HepG2 (cell line): Measurements from ENCODE around the gene FASTKD1. TPM values are rescaled to one million over a fixed set of nuclear protein-coding genes. Genes with fewer than 3 reads are reported as not detected.

Source experiments
- PAXIP1 ChIP-seq: sonication (generic); formaldehyde crosslinking; conservative IDR thresholded peaks from 2 replicates; pipeline ENCODE4 v1.4.0; 2020; ENCODE audit warnings: mild to moderate bottlenecking, missing genetic modification reagents, moderate library complexity
- PRDM15 ChIP-seq: sonication (generic); formaldehyde crosslinking; IDR thresholded peaks from 2 replicates; pipeline ENCODE4 v1.4.0; 2020; ENCODE audit warnings: missing genetic modification reagents
- SP4 ChIP-seq: sonication (generic); formaldehyde crosslinking; IDR thresholded peaks from 2 replicates; pipeline ENCODE4 v1.8.1; 2023; ENCODE audit warnings: mild to moderate bottlenecking, missing genetic modification reagents
- STAT6 ChIP-seq: sonication (generic); formaldehyde crosslinking; IDR thresholded peaks from 2 replicates; pipeline ENCODE4 v1.4.0; 2020; ENCODE audit warnings: missing genetic modification reagents, mild to moderate bottlenecking, borderline replicate concordance
- UBTF ChIP-seq: sonication (generic); formaldehyde crosslinking; IDR thresholded peaks from 2 replicates; pipeline ENCODE4 v1.4.0; 2020; ENCODE audit warnings: mild to moderate bottlenecking, missing genetic modification reagents
- YEATS2 ChIP-seq: sonication (generic); formaldehyde crosslinking; IDR thresholded peaks from 2 replicates; pipeline ENCODE4 v1.4.0; 2020; ENCODE audit warnings: missing genetic modification reagents, borderline replicate concordance
- ZNF335 ChIP-seq: sonication (generic); formaldehyde crosslinking; IDR thresholded peaks from 2 replicates; pipeline ENCODE4 v1.4.0; 2020; ENCODE audit warnings: missing genetic modification reagents
- ZNF569 ChIP-seq: sonication (generic); formaldehyde crosslinking; IDR thresholded peaks from 2 replicates; pipeline ENCODE4 v1.5.0; 2020; ENCODE audit warnings: mild to moderate bottlenecking, missing genetic modification reagents, moderate library complexity, borderline replicate concordance
- ZNF770 ChIP-seq: sonication (generic); formaldehyde crosslinking; IDR thresholded peaks from 2 replicates; pipeline ENCODE4 v1.5.0; 2020; ENCODE audit warnings: mild to moderate bottlenecking, missing genetic modification reagents
- polyA plus RNA-seq, 8 experiments: library from polyadenylated mRNA; depleted of rRNA in 3 of 8; stranded (reverse) in 7 of 8; unstranded in 1 of 8; fragments of >200 nt; fragmentation: Illumina TruSeq in 4 of 8; extraction: Trizol in 4 of 8; gene quantifications; 2 replicates each; pipeline versions ENCODE4 v1.2.1 to v1.2.3, GENCODE V29; 2011 to 2016; ENCODE audit warnings: low read depth in 4 of 8, missing spikeins in 1 of 8, mixed read lengths in 1 of 8; ENCODE audit not compliant: insufficient read depth in 1 of 8
- total RNA-seq, 5 experiments: library from RNA; depleted of rRNA; stranded (reverse); fragments of >200 nt; fragmentation: Illumina TruSeq; extraction: Trizol; gene quantifications; 2 replicates each; pipeline ENCODE4 v1.2.3, GENCODE V29; 2016; ENCODE audit warnings: low read depth in 1 of 5

The FASTKD1 gene
- total and polyA plus RNA-seq, 2 of the 13 experiments (the other 11 are each of a cell fraction or from before 2014, with no cell fraction given) = 35.0 to 38.0 TPM

- TF ChIP-seq PRDM15 (no peak), PAXIP1 (CRISPR knock-in tag) (peak; percentile 65), ZNF569 (CRISPR knock-in tag) (no peak), ZNF335 (peak; percentile 95), SP4 (CRISPR knock-in tag) (peak; percentile 58), ZNF770 (CRISPR knock-in tag) (no peak), UBTF (CRISPR knock-in tag) (peak; percentile 33; the same call in 1 of the 2 replicates), STAT6 (CRISPR knock-in tag) (peak; percentile 64; the same call in 1 of the 2 replicates), YEATS2 (peak; percentile 96)
Measured at GRCh38 chr2:169573160-169573973, at the start of gene FASTKD1 (continued).
